HG03520 (cell line): ENCODE results near the gene PRX.
"Not testable (repeated sequence)": the region's sequence is repeated elsewhere in the genome, so short reads cannot be mapped to it uniquely, and the experiment has no call there.

ENCODE experiments used
- ATAC-seq: cut with Tn5 transposase; IDR thresholded peaks from one replicate; pipeline ENCODE4 v1.9.1; 2021; ENCODE audit warnings: mild to moderate bottlenecking, moderate library complexity; ENCODE audit not compliant: unreplicated experiment

Gene PRX

DNA sequence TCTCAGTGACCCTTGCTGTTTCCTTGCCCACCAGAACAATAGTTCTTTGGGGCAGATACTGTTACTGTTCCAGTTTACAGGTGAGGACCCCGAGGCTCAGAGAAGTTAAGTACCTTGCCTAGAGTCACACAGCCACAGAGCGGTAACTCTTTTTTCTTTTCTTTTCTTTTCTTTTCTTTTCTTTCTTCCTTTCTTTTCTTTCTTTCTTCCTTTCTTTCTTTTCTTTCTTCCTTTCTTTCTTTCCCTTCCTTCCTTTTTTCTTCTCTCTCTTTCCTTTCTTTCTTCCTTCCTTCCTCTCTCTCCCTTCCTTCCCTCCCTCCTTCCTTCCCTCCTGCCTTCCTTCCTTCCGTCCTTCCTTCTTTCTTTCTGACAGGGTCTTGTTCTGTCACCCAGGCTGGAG lies 4.9 kb upstream of the PRX start:
- ATAC-seq: no peak

DNA sequence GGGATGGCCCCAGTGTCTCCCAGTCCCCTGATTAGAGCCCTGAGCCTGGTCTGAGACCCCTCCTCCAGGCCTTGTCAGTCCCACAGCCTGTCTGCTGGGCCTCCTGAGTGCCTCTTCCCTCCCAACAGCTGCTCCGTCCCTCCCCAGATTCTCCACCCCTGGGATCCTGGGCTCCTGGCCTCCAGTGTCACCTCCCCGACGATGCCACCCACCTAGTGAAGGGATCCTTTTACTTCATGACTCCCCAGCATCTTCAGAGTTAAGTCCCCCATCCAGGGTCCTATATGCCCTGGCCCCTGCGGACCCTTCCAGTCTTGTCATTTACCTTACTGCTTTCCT lies 4.4 kb upstream of the PRX start:
- ATAC-seq: no peak

DNA sequence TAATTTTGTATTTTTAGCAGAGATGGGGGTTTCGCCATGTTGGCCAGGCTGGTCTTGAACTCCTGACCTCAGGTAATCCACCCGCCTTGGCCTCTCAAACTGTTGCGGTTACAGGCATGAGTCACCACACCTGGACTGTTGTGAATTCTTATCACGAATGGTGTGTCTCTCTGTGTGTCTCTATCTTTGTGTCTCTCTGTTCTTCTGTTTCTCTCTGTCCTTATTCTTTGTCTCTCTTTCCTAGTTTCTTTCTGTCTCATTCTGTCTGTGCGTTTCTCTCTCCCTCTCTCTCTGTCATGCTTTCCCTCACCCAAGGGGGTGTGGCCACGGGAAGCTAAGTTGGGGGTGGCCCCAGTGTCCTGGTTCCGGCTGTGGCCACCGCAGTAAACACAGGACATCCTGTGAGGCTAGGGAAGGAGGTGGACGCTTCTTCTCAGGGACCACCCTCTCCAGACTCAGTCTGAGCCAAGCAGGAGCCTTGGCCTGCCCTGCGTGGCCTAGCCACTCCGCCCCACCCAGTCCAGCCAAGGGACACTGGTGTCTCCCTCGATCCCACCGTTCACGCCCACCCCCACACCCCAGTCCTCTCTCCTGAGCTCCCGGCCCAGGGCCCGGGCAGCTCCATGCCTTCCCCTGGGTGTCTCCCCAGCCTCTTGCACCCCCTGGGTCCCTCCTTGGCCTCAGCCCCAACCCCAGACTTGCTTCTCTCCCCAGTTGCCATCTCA lies 3.9 kb upstream of the PRX start:
- ATAC-seq: no peak

- no peak for ATAC-seq
Observed at GRCh38 chr19:40415768-40416167, 2.6 kb upstream of the PRX start.

DNA sequence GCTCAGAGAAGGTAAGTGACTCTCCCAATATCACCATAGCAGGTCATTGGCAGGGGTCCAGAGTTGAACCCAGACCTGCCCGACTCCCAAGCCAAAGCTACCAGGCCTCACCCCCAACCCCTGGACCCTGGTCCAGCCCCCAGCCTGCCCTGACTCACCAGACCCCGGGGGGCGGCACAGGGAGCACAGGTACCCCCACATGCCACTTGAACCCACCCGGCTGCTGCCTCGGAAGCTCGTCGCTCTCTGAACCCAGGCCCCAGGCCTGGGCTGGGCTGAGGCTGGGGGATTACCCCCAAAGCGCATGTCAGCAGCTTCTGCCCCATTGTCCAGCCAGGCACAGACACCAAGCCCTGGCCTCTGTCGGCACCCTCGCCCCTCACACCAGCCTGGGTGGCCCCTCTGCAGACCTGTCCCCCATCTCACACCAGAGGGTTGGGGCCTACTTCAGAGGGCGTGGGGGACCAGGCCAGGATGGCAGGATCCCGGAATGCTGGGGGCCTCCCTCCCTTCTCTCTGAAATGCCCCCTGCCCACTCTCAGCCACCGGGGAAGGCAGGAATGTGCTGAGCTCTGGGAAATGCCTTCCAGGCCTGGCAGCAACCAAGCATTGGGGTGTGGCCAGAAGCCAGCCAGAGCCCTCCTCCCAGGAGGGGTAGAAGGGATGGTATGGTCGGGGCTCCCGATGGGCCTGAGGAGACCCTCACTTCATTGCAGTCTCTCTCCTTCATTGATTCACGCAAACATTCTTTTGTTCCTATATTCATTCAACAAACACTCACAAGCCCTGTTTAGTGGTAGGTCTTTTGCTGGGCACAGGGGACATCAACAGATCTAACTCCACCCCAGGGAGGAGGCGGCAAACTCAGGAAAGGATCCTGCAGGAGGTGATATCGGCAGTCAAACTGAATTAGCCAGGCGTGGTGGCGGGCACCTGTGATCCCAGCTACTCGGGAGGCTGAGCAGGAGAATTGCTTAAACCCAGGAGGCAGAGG lies 1.7 kb upstream of the PRX start:
- no peak for ATAC-seq

- ATAC-seq: no peak
Observed at GRCh38 chr19:40412866-40413265, 312 bp downstream of the PRX start.

- ATAC-seq: no peak
Observed at GRCh38 chr19:40411958-40412499, 1.1 kb downstream of the PRX start.

DNA sequence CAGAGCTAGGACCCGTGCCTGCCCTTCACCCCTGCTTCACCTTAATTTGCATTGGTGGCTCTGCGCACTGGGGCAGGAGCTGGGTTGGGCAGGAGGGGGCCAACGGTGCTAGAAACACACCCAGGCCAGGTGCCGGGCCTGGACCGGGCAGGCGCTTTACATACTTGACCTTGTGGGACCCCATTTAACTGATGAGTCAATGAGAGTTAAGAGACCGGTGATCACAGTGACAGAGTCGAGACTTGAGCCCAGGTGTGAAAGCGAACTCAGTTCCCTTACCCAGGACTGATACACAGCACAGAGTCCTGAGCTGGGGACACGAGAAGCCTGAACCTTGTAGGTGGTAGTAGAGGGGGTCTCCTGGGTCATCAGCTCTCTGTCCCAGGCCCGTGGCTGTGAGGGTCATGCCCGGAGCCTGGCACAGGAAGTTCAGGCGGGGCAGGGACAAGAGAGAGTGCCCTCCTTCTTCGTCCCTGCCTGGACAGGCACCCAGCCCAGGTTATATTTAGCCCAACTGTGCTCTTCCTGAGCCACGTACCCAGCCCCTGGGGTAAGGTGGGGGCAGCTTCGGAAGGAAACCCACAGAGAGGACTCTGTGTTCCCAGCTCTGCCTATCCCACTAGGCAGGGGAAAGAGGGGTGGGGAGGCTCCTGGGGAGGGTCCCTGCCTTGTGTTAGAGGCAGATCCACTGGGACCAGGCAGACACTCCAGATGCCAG lies 1.9 kb downstream of the PRX start:
- no peak for ATAC-seq

DNA sequence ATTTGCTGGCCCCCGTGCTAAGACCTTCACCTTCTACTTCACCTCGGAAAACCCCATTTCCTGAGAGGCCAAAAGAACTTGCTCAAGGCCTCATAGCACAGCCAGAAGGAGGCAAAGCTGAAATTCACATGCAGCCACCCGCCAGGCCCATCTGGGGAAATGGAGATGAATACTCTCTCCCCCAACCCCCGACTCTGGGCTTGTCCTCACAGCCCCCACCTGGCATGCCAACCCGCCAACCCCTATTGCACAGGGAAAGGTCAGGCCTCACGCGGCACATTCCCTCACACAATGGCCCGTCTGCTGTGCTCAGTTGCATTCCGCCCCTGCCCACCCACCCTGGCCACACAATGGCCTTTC lies 3.2 kb downstream of the PRX start:
- no peak for ATAC-seq

- not testable (repeated sequence) for ATAC-seq
Observed at GRCh38 chr19:40408598-40408925, 4.6 kb downstream of the PRX start.

- no peak for ATAC-seq
Observed at GRCh38 chr19:40407714-40408597, 5.2 kb downstream of the PRX start.

DNA sequence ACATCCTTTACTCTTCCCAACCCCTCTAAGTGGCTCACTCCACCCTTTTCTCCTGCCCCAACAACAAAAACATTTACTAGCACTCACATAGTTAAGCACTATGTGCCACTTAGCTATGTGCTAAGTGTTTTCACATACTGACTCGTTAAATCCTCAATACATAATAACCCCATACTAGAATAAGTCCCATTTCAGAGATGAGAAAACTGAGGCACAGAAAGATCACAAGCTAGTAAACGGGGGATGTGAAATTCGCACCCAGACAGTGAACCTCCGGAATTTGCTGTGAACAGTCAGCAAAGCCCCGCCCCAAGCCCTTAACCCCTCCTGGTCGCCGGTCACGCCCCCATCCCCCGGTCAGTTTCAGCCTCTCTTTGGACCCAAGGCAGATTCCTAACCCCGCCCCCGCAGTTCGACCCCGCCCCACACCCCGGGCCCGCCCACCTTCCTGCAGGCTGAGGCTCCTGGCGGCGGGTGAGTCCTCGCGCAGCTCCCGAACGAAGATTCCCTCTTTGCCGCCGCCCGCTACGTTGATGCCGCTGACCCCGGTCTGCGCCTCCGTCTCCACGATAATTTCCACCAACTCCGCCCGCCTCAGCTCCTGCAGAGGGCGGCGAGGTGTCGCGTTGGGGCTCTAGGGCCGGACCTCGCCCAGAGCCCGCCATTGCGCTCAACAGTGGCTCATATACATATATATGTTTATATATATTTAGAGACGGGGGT lies 9.8 kb downstream of the PRX start:
- ATAC-seq: no peak

DNA sequence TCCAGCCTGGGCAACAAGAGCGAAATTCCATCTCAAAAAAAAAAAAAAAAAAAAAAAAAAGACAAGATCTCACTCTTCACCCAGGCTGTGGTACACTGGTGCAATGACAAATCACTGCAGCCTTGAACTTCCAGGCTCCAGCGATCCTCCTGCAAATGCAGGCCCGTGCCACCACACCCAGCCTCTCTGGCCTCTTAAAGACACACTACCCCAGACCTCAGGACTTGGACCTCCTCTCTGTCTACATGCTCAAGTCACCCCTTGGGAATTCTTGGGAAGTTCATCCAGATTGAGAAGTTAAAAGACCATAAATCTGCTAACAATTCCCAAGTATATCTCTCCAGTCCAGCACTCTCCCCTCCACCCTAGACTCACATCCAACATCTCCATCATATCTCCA lies 12.6 kb downstream of the PRX start:
- ATAC-seq: no peak

DNA sequence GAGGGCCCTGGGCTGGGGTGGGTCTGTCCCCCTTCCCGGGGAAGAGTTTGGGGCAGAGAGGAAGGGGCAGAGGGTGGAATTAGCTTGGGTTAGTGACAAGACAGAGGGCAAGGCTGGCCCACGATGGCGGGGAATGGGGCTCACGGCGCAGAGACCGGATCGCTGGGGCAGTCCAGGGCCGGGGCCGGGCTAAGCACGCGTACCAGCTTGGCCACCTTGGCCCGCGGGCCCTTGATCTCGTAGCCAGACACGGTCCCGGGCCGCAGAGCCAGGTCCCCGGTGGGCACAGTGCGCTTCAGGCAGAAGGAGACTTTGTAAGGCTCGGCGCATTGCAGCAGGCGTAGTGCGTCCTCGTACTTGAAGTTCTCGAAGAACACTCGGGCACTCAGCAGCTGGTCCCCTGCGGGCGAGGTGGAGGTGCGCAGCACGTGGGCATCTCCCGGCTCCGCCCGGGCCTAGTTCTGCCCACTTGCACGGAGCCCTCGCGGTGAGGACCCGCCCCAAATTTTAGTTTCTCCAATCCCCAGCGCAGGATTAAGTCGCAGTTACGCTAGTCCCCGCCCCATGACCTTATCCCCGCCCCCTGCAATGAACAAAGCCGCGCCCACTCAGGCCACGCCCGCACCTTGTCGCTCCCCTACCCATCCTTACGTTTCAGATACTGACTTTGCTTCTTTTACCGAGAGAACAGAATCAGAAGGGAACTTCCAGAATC lies 14.6 kb downstream of the PRX start:
- ATAC-seq: no peak

- no peak for ATAC-seq
Observed at GRCh38 chr19:40397568-40397906, 15.6 kb downstream of the PRX start.

DNA sequence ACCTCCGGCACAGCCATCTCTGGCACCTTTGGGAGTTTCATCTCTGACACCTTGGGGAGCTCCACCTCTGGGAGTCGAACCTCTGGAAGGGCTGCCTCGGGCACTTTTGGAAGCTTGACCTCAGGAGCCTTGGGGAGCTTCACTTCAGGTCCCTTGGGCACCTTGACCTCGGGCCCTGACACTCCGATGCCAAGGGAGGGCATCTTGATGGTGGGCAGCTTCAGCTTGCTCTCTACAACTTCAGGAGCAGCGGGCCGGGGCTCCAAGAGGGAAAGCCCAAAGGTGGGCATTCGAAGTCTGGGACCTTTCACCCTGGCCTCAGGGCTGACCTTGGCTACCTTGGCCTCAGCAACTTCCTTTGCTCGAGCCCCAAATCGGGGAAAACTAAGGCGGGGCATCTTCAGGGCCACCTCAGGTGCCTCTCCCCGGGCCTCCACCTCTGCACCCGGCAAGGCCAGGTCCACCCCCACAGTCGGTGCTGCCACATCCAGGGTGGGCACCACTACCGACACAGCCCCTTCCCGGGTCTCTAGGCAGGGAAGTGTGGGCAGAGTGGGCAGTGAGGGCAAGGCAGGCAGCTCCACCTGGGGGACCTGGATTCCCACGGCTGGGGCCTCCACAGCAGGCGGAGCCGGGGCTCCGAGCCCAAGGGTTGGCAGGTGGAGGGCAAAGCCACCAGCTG lies 16.2 kb downstream of the PRX start:
- ATAC-seq: no peak

- no peak for ATAC-seq
Observed at GRCh38 chr19:40395956-40396355, 17.2 kb downstream of the PRX start.

DNA sequence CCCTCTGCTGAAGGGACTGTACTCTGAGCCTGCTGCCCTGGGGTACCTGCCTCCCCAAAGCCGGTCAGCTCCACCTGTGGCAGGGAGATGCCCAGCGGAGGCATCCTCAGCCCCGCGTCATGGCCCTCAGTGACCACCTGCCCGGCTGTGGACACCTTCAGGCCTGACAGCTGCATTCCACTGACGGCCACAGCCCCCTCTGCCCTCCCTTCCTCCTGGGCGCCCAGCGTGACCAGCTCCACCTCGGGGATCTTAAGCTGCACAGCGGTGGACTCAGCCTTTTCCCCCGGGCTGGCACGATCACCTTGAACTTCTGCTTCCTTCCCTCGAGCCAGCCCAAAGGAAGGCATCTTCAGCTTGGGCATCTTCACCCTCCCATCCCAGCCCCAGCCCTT lies 18.4 kb downstream of the PRX start:
- no peak for ATAC-seq
